Heart left ventricle (tissue), 16 donors: ENCODE results near the gene CDX4. TPM values are rescaled to one million over a fixed set of nuclear protein-coding genes. Genes with fewer than 3 reads are reported as not detected.
A peak's percentile ranks its signal among the peaks of the same experiment; 100 is the strongest.

Experiments
- ATAC-seq, 4 donors: fragments of 200-7000 bp; cut with Tn5 transposase; one replicate each; pipeline ENCODE4 v1.9.1; 2020 to 2022; ENCODE audit warnings: moderate library complexity in 4 of 4, mild to moderate bottlenecking in 3 of 4, moderate number of reproducible peaks in 1 of 4
- DNase-seq, 5 donors: peaks; one replicate each; pipeline ENCODE4 v3.0.0-alpha.2; 2020
- H3K27ac ChIP-seq, 12 donors: fragments of 200-600 bp; sonication (generic) in 4 of 12; one replicate each; pipeline versions ENCODE4 v1.5.0 to v1.8.0; 2016 to 2022; ENCODE audit warnings: mild to moderate bottlenecking in 2 of 12
- H3K27me3 ChIP-seq, 9 donors: fragments of 200-600 bp; sonication (generic) in 2 of 9; one replicate each; pipeline versions ENCODE4 v1.5.1 to v1.8.0; 2016 to 2022; ENCODE audit warnings: mild to moderate bottlenecking in 3 of 9
- H3K36me3 ChIP-seq, 9 donors: fragments of 200-600 bp; sonication (generic) in 2 of 9; one replicate each; pipeline versions ENCODE4 v1.5.0 to v1.8.0; 2018 to 2022; ENCODE audit warnings: mild to moderate bottlenecking in 2 of 9
- H3K4me1 ChIP-seq, 12 donors: fragments of 200-600 bp; sonication (generic) in 4 of 12; one replicate each; pipeline versions ENCODE4 v1.5.0 to v1.8.0; 2016 to 2022; ENCODE audit warnings: mild to moderate bottlenecking in 3 of 12
- H3K4me3 ChIP-seq, 12 donors: fragments of 200-600 bp; sonication (generic) in 4 of 12; one replicate each; pipeline versions ENCODE4 v1.5.0 to v1.8.0; 2017 to 2022; ENCODE audit warnings: mild to moderate bottlenecking in 9 of 12, moderate library complexity in 4 of 12
- H3K9me3 ChIP-seq, 12 donors: fragments of 200-600 bp; sonication (generic) in 4 of 12; one replicate each; pipeline versions ENCODE4 v1.5.0 to v1.8.0; 2016 to 2022; ENCODE audit warnings: mild to moderate bottlenecking in 1 of 12
- CTCF ChIP-seq, 12 donors: fragments of 200-600 bp; sonication (generic) in 4 of 12; IDR thresholded peaks; one replicate each; pipeline versions ENCODE4 v1.5.0 to v1.8.0; 2018 to 2022; ENCODE audit warnings: antibody characterized with exemption in 12 of 12, mild to moderate bottlenecking in 5 of 12
- POLR2A ChIP-seq, 2 donors: fragments of 450-650 bp; IDR thresholded peaks; one replicate each; pipeline ENCODE4 v1.6.1; 2017; ENCODE audit warnings: antibody characterized with exemption in 2 of 2, mild to moderate bottlenecking in 2 of 2, moderate library complexity in 2 of 2
- WGBS, 4 donors: extraction: QIAGEN DNeasy Blood & Tissue Kit in 2 of 4; methylation state at CpG; one replicate each; pipeline versions ENCODE4 v1.1.5 to v1.1.7; 2013 to 2018; 5-methylcytosine and 5-hydroxymethylcytosine counted together
- intact Hi-C, 10 donors: fragments of 100-400 bp; cut with DNase I; formaldehyde crosslinking; loops; one replicate each; pipeline versions ENCODE4 v1.11.1 to v1.14.2; 2022
- polyA plus RNA-seq, 2 donors: library from polyadenylated mRNA; stranded (reverse); fragments of 200-250 nt; gene quantifications; one replicate each; pipeline ENCODE4 v1.2.3, GENCODE V29; 2013
- total RNA-seq, 9 donors: library from RNA; depleted of rRNA in 2 of 9; stranded (reverse); fragments of >200 nt in 2 of 9; fragmentation: NEBNext Ultra II Directional in 3 of 9; extraction: Animal tissue kit (Norgen Biotek cat#: 25700) in 3 of 9; gene quantifications; one replicate each; pipeline versions ENCODE4 v1.1.0 to v1.2.4, GENCODE V29; 2016 to 2023
- donor health status: ischemic (EF 13 %, LVEDD 7.1; RV severe dilation, severe dysfunction).
- donor health status: healthy with polysubstance abuse.
- donor health status: DM: no; HTN: yes; CAD: no.
- donor health status: DM: no; HTN: no; CAD: no.
- donor health status: ischemic (EF 25% LVEDD 6.9; RV normal size, moderate dysfunction).
- donor health status: ischemic (EF 25% LVEDD 5.7; RV mildly dilated, moderate dysfunction).
- donor health status: healthy.
- donor health status: DM: yes; HTN: yes; CAD: no.
- donor health status: ischemic (EF 35%, LVEDD 5.7; RV mildly dilated, moderate dysfunction).
- donor health status: nonischemic (EF 11% LVEDD 7.7; RV severe dilation, severe dysfunction).
- donor health status: DM: yes; HTN: yes; CAD: no.
- donor health status: PGD.
- donor health status: ischemic (EF 29% LVEDD 5.4; RV normal size, mild dysfunction).
- donor health status: nonischemic (EF 23%, LVEDD 6.1; RV moderate dilation, normal function).

The CDX4 gene
- total and polyA plus RNA-seq, 11 donors: not detected

- no peak for TF ChIP-seq CTCF (IDR thresholded peaks at IDR 0.05)
- no peak for TF ChIP-seq POLR2A (IDR thresholded peaks at IDR 0.05)
- intact Hi-C loops: no loop called here
These were observed 10.5 kb downstream of the CDX4 start for GRCh38 chrX:73457306-73457705.

GRCh38 chrX:73468376-73468775 is 21.5 kb downstream of the CDX4 start:
- Histone ChIP-seq H3K36me3 (no peaks in the 10 kb centered on the region), H3K27ac (no peak overlapping the region), H3K9me3 (no peaks in the 10 kb centered on the region), H3K27me3 (peaks cover 0 to 9% (median 0%) of the 10 kb centered on the region in 9 donors), H3K4me3 (no peak overlapping the region), H3K4me1 (no peaks in the 10 kb centered on the region)
- no peak for ATAC-seq
- intact Hi-C loops: no loop called here
- TF ChIP-seq CTCF (IDR thresholded peaks at IDR 0.05): no peak
- TF ChIP-seq POLR2A (IDR thresholded peaks at IDR 0.05): no peak
- DNase-seq: no peak

More at GRCh38 chrX:73457306-73457705, 10.5 kb downstream of the CDX4 start:
- peaks cover 0 to 20% (median 0%) of the 10 kb centered on the region in 9 donors for H3K27me3 ChIP-seq
- peak in 2 of 5 donors; percentile 15 to 21 for DNase-seq
- H3K4me1 ChIP-seq: peaks cover 0 to 5% (median 0%) of the 10 kb centered on the region in 12 donors
- no peaks in the 10 kb centered on the region for H3K36me3 ChIP-seq
- no peak overlapping the region for H3K4me3 ChIP-seq
- H3K27ac ChIP-seq: no peak overlapping the region
- no peaks in the 10 kb centered on the region for H3K9me3 ChIP-seq
- no peak for ATAC-seq

GRCh38 chrX:73478961-73479360 is 32.1 kb downstream of the CDX4 start:
- Histone ChIP-seq H3K4me1 (no peaks in the 10 kb centered on the region), H3K27ac (no peak overlapping the region), H3K36me3 (no peaks in the 10 kb centered on the region), H3K9me3 (peaks cover 0 to 14% (median 0%) of the 10 kb centered on the region in 12 donors), H3K4me3 (no peak overlapping the region), H3K27me3 (peaks cover 0 to 4% (median 0%) of the 10 kb centered on the region in 9 donors)
- ATAC-seq: no peak
- no peak for TF ChIP-seq CTCF (IDR thresholded peaks at IDR 0.05)
- TF ChIP-seq POLR2A (IDR thresholded peaks at IDR 0.05): no peak
- DNase-seq: no peak
- 89 to 95% (median 90%) methylated on average over 4 of the region's 4 CpGs for WGBS, 4 donors
- intact Hi-C loops: no loop called here

- WGBS, 4 donors: 57 to 72% (median 68%) methylated on average over 2 of the region's 2 CpGs
- no peaks in the 10 kb centered on the region for H3K36me3 ChIP-seq
- peaks cover 0 to 14% (median 0%) of the 10 kb centered on the region in 12 donors for H3K9me3 ChIP-seq
- intact Hi-C loops: no loop called here
- H3K27me3 ChIP-seq: peaks cover 0 to 4% (median 0%) of the 10 kb centered on the region in 9 donors
- H3K27ac ChIP-seq: no peak overlapping the region
- ATAC-seq (no peak), DNase-seq (no peak)
- no peaks in the 10 kb centered on the region for H3K4me1 ChIP-seq
- H3K4me3 ChIP-seq: no peak overlapping the region
- no peak for TF ChIP-seq POLR2A (IDR thresholded peaks at IDR 0.05)
- no peak for TF ChIP-seq CTCF (IDR thresholded peaks at IDR 0.05)
These were observed 34.7 kb downstream of the CDX4 start for GRCh38 chrX:73481521-73481920.
